ENCODE measurements around the gene TNFAIP1. TPM values are rescaled to one million over a fixed set of nuclear protein-coding genes. Genes with fewer than 3 reads are reported as not detected.
A peak's percentile ranks its signal among the peaks of the same experiment; 100 is the strongest.

TNFAIP1 gene
- total and polyA plus RNA-seq, 8 donors, result 11.5 to 56.8 (median 25.3) TPM

DNA sequence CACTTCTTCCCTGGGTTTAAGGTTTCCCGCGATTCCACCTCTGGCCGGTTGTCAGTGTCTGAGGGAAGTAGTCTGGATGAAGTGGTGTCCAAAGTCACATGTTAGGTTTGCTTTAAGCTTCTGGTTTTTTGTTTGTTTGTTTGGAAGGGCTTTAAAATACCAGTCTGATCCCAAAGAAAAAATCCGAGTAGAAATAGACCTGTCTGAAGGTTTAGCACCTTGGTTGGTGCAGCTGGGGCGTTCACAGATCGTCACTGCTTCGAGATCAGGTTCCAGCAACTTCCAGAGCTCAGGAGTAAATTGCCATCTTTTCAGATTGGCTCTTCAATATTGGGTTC is 16.0 kb upstream of the TNFAIP1 start:
- FAIRE-seq (no peak), DNase-seq (no peak), ATAC-seq (peak in 3 of 4 donors; percentile 0 to 17 (median 8))
- intact Hi-C loops (cut with DNase I), result no loop called here
- no peaks in the 10 kb centered on the region for H3K36me3 ChIP-seq
- H3K4me3 ChIP-seq, result peak overlapping the region; percentile 43 to 80 (median 72)
- peaks cover 6 to 26% (median 25%) of the 10 kb centered on the region in 3 donors for H3K4me1 ChIP-seq
- TF ChIP-seq, protein P1, sequence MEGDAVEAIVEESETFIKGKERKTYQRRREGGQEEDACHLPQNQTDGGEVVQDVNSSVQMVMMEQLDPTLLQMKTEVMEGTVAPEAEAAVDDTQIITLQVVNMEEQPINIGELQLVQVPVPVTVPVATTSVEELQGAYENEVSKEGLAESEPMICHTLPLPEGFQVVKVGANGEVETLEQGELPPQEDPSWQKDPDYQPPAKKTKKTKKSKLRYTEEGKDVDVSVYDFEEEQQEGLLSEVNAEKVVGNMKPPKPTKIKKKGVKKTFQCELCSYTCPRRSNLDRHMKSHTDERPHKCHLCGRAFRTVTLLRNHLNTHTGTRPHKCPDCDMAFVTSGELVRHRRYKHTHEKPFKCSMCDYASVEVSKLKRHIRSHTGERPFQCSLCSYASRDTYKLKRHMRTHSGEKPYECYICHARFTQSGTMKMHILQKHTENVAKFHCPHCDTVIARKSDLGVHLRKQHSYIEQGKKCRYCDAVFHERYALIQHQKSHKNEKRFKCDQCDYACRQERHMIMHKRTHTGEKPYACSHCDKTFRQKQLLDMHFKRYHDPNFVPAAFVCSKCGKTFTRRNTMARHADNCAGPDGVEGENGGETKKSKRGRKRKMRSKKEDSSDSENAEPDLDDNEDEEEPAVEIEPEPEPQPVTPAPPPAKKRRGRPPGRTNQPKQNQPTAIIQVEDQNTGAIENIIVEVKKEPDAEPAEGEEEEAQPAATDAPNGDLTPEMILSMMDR (IDR thresholded peaks at IDR 0.05), result no peak
- H3K9me3 ChIP-seq, result no peaks in the 10 kb centered on the region
- 5% methylated on average over 7 of the region's 7 CpGs for WGBS, 2 donors
- peak overlapping the region; percentile 84 to 97 (median 92) for H3K27ac ChIP-seq
- no peaks in the 10 kb centered on the region for H3K27me3 ChIP-seq

DNA sequence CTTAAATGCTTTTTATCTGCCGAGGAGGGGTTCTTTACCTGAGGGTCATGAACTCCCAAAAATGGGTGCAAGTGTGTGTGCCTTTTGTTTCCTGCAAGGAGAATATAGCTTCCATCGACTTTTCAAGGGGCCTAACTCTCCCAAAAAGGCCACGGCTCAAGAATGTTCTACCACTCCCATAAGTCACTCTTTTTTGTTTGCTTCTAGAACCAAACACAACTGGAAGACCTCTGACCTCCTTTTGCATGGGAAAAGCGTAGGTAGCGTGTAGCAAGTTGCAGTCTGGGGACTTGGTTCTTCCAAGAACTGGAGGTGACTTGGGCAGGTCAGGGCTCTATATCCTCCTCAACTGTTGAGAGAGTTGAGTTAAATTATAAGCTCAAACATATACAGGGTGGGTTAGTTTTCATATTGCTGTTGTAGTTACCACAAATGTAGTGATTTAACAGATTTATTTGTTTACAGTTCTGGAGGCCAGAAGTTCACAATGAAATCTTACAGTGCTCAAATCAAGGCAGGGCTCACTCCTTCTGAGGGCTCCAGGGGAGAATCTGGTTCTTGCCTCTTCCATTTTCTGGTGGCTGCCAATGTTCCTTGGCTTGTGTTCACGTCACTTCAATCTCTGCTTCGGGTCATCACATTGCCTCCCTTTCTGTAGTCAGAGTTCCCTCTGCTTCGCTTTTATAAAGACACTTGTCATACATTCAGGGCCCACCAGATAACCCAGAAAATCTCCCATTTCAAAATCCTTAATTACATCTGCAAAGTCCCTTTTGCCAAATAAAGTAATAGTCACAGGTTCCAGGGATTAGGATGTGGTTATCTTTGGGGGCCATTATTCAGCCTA is 15.1 kb upstream of the TNFAIP1 start:
- peak overlapping the region in 3 of 4 donors; percentile 87 to 97 (median 97) for H3K27ac ChIP-seq
- FAIRE-seq, result no peak
- ATAC-seq, result no peak
- intact Hi-C loops (cut with DNase I), result no loop called here
- DNase-seq, result no peak
- H3K9me3 ChIP-seq, result no peaks in the 10 kb centered on the region
- peak overlapping the region; percentile 43 to 80 (median 72) for H3K4me3 ChIP-seq
- H3K36me3 ChIP-seq, result no peaks in the 10 kb centered on the region
- WGBS, 2 donors, result 35 to 40% methylated on average over 8 of the region's 8 CpGs
- H3K27me3 ChIP-seq, result no peaks in the 10 kb centered on the region
- H3K4me1 ChIP-seq, result peaks cover 14 to 35% (median 34%) of the 10 kb centered on the region in 3 donors
- TF ChIP-seq, protein P1 (IDR thresholded peaks at IDR 0.05), result no peak

DNA sequence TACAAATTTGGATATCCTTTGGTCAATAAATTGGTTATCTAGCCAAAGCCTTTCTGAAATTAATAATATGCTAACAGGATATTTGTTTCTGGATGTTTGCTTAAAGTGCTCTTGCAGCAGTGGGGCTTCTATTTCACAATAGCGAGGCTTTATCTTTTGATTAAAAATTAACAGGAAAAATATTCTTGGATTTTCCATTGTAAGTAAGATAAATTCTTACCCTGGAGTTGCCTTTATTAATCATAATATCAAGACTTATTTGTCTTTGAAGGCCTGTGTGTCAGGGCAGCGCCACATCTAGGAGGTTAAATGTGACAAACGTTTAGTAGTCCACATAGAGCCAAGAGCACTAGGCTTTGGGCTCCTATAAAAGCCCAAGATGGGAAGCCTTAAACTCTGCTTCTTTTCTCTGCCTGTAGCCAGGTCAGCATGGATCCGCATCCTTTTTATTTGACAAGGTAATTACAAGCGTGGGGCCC is 11.3 kb upstream of the TNFAIP1 start:
- Histone ChIP-seq H3K4me1 (peaks cover 25 to 55% (median 53%) of the 10 kb centered on the region in 3 donors), H3K9me3 (no peaks in the 10 kb centered on the region), H3K27ac (peak overlapping the region in 3 of 4 donors; percentile 47 to 84 (median 79)), H3K36me3 (peaks cover 0 to 22% (median 5%) of the 10 kb centered on the region in 3 donors), H3K27me3 (no peaks in the 10 kb centered on the region), H3K4me3 (no peak overlapping the region)
- TF ChIP-seq, protein P1 (IDR thresholded peaks at IDR 0.05), result no peak
- DNase-seq (peak in 1 of 6 donors; percentile 40), FAIRE-seq (no peak), ATAC-seq (peak; percentile 49 to 63 (median 58))
- intact Hi-C loops (cut with DNase I), result no loop called here
- 13 to 14% methylated on average over 5 of the region's 5 CpGs for WGBS, 2 donors

DNA sequence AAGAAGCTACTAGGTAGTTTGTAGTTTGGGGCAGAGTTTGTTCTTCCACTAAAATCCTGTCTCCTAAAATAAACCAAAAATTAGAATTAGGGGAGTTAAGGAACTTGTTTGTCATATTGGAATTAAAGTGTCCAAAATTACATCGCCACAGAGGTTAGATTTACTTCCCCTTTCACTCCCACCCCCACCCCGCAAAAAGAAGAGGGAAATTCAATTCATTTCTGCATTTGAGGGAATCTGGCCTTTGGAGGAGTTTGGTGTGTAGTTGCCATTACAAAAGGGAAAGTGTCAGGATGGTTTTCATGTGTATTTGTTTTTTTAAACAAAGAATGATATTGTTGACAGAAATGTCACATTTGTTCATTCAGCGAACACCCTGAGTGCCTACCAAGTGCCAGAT is 10.8 kb upstream of the TNFAIP1 start:
- no peak for DNase-seq
- peaks cover 0 to 25% (median 8%) of the 10 kb centered on the region in 3 donors for H3K36me3 ChIP-seq
- intact Hi-C loops (cut with DNase I), result no loop called here
- H3K4me3 ChIP-seq, result no peak overlapping the region
- no peak for FAIRE-seq
- WGBS, 2 donors, result 31% methylated on average over 3 of the region's 3 CpGs
- peak in 1 of 4 donors; percentile 6 for ATAC-seq
- peak overlapping the region; percentile 51 to 84 (median 68) for H3K27ac ChIP-seq
- TF ChIP-seq, protein P1 (IDR thresholded peaks at IDR 0.05), result no peak
- peaks cover 25 to 55% (median 53%) of the 10 kb centered on the region in 3 donors for H3K4me1 ChIP-seq
- H3K27me3 ChIP-seq, result no peaks in the 10 kb centered on the region
- H3K9me3 ChIP-seq, result no peaks in the 10 kb centered on the region
